ENCODE measurements around the gene METRN.

METRN gene

GRCh38 chr16:725463-726187, 10.7 kb downstream of the METRN start:
- DNase-seq: no peak

- DNase-seq: no peak
Observed at GRCh38 chr16:726188-726437, 11.2 kb downstream of the METRN start.

- DNase-seq: no peak
Observed at GRCh38 chr16:726438-727290, 11.7 kb downstream of the METRN start, which contains the start of the genes CCDC78 and HAGHL. TSS of gene CCDC78 (minus strand) at chr16:726443. CDS start at chr16:726367, 76 bp downstream. TSS of gene HAGHL (plus strand) at chr16:727106. CDS start at chr16:727510, 404 bp downstream.

- DNase-seq: no peak
Observed at GRCh38 chr16:727291-727977, 12.5 kb downstream of the METRN start.

GRCh38 chr16:728131-728889, 13.4 kb downstream of the METRN start:
- no peak for DNase-seq

- no peak for DNase-seq
Observed at GRCh38 chr16:728890-729744, 14.2 kb downstream of the METRN start.

- DNase-seq: no peak
Observed at GRCh38 chr16:729768-730665, 15.1 kb downstream of the METRN start.

GRCh38 chr16:730666-731509, 16.0 kb downstream of the METRN start:
- no peak for DNase-seq

GRCh38 chr16:732332-732731, 17.4 kb downstream of the METRN start:
- no peak for DNase-seq

GRCh38 chr16:732936-733335, 18.0 kb downstream of the METRN start:
- DNase-seq: no peak

- no peak for DNase-seq
Observed at GRCh38 chr16:733382-734207, 18.7 kb downstream of the METRN start.

- DNase-seq: no peak
Observed at GRCh38 chr16:734208-734980, 19.5 kb downstream of the METRN start.

GRCh38 chr16:734981-735881, 20.3 kb downstream of the METRN start:
- no peak for DNase-seq

- no peak for DNase-seq
Observed at GRCh38 chr16:735982-736453, 21.1 kb downstream of the METRN start.

- no peak for DNase-seq
Observed at GRCh38 chr16:736936-737481, 22.1 kb downstream of the METRN start.

Measured in SHP77 treated with DMSO at 0.1 percent for 48 hours (cell line).